HG03175 (cell line): Measurements from ENCODE around the gene TEP1.
"Not testable (repeated sequence)": the region's sequence is repeated elsewhere in the genome, so short reads cannot be mapped to it uniquely, and the experiment has no call there.

ENCODE experiments used
- ATAC-seq: cut with Tn5 transposase; IDR thresholded peaks from one replicate; pipeline ENCODE4 v1.9.1; 2021; ENCODE audit warnings: mild to moderate bottlenecking, moderate library complexity; ENCODE audit not compliant: unreplicated experiment

TEP1 gene

DNA sequence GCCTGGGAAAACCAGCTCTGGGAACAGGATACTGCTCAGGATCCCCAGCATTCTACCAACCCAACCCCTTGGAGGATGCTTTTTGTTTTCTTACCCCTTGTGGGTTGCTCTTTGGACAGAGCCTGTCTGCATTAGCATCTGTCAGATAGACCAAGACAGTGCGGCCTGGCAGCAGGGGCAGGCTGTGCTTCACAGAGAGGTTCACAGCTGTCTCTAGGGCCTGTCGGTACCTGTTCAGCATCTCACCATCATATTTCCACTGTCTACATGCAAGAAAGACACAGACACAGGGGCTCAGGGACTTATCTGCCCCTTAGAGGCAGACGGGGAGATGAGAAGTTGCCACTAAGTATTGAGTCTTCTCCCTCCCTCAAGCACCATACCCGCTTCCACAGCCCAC, 21.8 kb downstream of the TEP1 start:
- ATAC-seq, result no peak

DNA sequence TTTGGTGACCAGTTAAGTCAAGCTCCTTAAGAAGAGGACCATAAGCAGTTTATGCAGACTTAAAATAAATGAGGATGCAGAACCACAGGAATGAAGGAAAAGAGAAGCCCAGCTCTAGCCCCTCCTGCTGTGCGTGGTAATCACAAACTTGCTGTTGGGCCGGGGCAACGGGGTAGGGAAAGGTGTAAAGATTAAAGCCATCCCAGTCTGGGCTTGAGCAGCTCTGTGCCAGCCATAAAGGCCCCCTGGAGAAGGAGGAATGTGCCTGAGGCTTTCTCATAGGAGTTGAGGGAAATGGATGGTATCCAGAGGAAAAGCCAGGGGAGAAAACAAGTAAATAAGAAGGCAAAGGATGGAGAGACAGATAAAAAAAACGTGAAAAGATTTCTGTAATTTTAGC, 25.1 kb downstream of the TEP1 start:
- no peak for ATAC-seq

DNA sequence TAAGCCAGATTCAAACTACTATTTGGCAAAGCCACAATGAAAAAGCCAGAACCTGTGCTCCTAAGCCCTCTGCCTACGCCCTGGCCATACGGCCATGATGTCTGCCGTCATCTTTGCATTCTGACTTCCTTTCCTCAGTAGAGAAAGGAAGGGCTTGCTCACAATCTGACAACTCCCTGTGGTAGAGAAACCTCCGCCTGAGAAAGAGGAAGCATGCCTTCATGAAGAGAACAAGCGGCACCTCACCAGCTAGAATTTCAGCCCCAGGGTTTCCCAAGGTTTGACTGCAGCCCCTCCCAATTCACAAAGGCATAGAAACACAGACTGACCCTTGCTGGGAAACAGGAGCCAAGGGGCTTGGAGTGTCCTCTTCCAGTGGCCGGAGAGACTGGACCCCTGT, 25.7 kb downstream of the TEP1 start:
- no peak for ATAC-seq

DNA sequence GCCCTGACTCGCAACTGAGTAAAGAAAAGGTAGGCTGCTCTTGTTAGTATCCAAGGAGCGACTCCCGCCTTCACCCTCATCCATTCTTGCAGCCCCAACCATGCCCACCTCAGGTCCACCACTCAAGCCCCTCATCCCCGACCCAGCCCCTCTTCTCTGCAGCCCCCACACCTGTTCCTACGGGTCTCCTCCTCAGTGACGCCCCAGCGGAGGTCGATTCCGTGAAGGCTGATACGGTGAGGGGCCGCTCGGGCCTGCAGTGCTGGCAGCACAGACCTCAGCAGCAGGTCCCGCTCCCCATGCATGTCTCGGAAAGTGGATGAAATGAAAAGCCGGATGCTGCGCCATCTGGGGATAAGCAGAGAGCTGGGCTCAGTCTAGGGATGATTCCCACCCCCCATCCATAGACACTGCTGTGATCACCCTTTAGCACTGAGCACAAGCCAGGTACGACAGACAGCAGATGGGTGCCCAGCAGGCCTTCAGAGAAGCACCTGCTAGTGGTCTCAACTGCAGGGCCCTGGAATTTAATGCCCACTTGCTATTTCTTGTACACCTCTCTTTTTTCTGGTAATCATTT, 26.9 kb downstream of the TEP1 start:
- ATAC-seq, result no peak

DNA sequence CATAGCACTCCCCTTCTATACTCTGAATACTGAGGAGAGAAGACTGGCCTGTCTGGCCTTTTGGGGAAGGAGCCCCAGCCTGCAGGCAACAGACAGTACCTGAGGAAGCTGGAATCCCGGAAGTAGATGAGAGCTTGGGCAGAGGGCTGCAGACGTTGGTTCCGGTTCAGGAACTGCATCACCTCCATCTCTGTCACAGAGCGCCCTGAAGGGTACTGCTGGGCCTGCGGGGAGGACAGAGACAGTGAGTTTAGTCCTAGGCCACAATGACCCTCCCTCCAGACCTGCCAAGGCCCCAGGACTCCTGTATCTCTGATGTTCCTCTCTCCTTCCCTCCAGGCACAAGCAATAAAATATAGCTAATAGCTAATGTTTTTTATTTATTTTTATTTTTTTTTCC, 28.4 kb downstream of the TEP1 start:
- no peak for ATAC-seq

DNA sequence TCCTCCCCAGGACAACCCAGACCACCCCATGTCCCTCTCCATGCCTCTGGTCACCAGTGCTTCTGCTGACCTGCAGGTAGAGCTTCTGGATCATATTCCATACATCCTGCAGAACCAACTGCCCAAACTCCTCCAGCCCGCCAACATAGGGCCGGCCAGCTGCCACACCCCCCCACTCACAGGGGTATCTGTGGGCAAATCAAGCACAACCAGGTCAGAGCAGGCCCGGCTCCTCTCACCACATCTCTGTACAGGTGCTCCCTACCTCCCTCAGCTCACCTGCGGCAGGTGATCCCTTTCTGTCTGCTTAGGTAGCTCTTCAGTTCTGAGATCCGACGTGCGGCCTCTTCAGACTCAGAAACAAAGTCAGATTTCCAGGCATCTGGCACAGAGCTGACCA, 29.0 kb downstream of the TEP1 start:
- ATAC-seq, result no peak

DNA sequence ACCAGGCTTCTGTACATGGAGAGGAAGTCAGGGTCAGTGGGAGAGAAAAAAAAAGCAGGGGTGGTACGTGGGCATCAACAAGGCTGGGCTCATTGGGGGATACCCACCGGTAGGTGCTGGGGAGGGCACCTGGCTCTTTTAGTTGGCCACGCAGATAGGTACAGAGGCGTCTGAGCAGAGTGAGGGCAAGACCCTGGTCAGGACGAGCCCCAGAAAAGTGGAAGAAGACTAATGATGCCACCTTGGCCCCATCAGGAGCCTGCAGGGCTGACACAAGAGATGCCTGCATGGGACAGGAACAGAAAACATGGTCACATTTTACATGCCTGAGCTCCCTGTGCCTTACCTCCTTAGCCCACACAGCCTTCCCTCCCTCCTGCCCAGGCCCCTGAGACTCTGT, 29.7 kb downstream of the TEP1 start:
- ATAC-seq, result no peak

DNA sequence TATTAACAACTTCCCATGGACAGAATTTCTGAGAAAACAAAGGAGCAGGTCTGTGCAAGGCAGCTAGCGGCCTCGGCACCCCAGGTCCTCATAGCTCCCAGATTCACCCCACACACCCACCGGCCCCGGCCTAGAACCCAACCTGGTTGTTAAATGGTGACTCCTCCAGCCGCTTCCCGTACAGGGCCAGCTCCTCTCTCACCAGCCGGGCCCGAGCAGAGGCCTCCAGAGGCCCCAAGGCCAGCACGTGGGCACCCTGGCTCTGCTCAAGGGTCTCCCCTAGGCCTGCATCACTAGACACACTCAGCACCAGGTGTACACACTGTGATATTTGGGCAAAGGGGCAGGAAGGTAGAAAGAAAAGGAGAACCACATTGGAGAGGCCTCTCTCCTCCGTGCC, 30.3 kb downstream of the TEP1 start:
- no peak for ATAC-seq

DNA sequence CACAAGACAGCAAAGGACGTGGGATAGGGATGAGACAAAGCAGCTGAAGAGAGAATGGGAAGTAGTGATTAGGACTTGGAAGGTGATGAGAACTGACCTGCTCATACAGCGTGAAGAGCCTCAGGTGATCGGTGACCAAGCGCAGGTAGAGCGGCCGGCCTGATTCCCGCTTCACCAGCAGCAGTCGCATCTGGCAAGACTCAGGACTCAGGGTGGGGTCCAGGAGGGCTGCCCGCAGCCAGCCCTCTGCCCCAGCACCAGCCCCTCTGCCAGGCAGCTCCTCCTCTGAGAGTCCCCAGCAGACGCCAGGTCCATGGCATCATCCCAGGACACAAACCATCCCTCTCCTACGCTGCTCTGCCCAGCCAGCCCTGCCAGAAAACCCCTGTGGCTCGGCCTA, 30.8 kb downstream of the TEP1 start:
- no peak for ATAC-seq

DNA sequence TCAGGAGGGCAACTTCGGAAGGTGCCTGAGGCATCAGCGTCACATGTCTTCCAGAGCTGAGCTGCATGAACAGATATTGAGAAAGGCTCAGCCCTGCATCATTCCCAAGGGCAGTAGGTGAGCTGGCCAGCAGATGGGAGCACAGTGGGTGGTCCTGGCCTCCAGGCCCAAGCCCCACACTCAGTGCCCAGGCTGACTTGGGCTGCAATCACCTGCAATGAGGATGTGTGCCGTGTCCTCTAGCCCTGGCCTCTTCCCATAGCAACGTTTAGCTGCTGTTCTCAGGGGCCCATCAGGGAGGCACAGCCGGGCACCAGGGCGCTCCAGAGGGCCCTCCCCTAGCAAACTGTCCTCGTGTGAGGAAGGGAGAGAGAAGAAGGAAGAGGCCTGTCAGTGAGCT, 32.0 kb downstream of the TEP1 start:
- no peak for ATAC-seq

DNA sequence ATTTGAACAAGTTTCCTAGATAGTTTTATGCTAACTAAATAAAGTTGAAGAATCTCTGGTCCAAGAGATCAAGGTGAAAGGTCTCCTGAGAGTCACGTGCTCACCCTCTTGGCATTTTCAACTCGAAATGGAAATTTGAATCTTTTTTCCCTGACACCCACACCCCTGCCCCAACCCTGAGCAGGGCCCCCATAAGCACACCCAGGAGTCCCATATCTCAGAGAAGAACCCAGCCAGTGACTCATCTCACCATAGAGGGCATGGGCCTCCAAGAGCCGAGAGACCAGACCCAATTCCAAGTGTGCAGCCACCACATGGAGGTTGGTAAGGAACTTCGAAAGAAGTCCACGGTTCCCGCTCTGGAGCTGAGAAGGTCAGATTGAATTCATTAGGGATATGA, 32.6 kb downstream of the TEP1 start:
- no peak for ATAC-seq

DNA sequence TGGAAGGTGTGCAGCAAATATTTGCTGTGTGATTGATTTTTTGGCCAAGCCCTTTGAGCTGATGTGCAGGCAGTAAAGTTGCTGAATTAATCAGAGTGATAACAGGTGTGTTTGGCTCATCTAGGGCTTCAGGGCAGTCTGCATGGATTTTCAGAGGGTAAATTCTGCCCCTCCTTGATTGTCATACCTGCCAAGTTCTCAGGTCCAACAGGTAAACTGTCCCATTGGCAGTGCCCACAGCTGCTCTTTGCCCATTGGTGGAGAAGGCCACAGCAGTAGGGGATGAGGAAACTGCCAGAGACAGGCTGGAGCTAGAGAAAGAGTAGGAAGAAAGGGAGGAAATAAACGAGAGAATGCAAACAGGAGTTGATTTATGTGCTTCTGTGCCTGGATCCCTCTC, 33.6 kb downstream of the TEP1 start:
- no peak for ATAC-seq

DNA sequence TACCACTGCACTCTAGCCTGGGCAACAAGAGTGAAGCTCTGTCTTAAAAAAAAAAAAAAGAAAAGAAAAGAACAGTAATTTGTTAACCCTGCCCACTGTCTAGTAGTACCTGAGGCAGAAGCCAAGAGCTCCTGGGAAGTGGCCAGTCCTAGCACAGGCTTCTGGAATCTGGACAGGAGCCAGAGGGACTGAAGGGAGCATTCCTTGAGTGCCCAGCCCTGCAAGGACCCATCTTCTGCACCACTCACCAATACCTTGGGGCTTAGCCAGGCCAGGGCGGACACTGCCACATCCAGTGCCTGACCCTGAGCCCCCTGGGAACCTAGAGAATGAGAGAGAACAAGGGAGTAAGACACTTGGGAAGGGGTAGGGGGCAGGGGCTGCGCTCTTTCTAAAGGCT, 36.1 kb downstream of the TEP1 start:
- ATAC-seq, result no peak

DNA sequence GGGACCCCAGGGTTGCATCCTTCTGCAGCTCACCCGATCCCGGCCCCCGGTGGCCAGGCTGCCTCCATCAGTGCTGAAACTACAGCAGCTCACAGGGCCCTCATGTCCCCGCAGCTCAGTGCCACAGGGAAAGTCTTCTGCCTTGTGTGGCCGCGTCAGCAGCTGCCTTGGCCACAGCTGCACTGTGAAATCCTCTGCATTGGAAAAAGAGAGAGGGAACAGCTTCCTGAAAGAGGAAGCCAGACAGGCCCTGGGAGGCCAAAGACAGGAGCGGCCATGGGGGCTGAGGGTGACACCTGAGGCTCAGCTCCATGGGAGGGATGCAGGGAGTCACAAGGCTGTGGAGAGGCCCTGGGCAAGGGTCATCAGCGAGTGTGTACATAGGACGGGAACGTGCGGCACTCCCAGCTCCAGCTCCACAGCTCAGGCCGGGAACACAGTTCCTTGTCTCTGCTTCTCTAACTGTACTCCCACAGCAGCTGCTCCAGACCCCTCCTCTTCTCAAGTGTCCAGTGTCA, 37.2 kb downstream of the TEP1 start:
- no peak for ATAC-seq

DNA sequence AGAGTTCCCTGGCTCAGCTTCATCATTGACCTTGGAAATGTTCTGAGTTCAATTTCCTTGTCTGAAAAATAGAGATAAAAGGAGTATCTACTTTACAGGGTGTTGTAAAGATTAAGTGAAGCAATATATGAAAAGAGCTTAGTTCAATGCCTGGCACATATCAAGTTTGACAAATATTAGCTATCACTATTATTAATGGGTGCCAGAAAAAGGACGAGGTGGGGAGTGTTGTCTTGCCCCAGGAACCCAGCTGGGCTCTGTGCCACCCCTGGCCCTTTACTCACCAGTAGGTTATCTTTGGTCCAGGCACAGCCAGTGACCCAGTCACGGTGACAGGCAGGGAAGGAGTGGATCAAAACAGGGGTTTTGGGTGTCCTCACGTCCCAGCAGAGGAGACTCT, 37.8 kb downstream of the TEP1 start:
- no peak for ATAC-seq

DNA sequence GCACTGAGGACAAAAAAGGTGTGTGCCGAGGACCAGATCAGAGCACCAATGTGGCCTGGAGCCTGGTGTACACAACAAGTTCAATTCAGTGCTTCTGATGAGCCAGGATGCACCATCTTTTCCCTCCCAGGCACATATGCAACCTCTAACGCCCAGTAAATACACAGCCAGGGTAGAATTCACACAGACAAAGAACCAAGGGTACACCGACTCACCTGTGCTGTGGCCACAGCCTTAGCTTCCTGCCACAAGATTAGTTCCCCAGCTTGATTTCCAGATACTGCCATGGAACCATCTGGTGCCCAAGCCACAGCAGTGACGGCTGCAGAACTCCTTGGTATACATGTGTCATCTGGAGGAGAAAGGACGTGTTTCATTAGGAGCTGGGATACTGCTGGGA, 40.5 kb downstream of the TEP1 start:
- ATAC-seq, result no peak

DNA sequence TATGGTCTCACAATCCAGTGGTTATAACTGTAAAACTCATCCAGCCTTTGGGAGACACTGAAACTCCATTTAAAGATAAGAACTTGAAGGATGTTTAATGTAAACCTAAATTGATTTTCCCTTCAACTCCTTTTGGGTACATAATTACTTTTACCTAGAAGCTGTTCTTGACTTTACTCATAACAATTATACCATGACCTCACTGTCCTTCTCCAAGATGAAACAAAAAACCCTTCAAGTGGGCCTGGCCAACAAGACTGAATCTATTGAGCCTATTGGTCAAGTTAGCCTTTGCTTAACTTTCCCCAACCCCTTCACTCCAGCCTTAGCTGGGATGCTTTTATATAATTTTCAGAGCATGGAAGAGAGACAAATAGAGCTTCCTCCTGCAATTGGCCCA, 47.4 kb downstream of the TEP1 start:
- no peak for ATAC-seq

DNA sequence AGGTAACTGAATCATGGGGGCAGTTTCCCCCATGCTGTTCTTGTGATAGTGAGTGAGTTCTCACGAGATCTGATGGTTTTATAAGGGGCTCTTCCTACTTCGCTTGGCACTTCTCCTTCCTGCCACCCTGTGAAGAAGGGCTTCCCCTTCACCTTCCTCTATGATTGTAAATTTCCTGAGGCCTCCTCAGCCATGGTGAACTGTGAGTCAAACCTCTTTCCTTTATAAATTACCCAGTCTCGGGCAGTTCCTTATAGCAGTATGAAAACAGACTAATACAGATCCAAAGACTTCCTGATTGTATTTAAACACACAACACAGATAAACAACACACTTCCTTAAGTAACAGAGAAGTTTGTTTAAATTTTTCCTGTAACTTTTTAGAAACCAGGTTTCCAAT, 54.8 kb downstream of the TEP1 start:
- not testable (repeated sequence) for ATAC-seq

DNA sequence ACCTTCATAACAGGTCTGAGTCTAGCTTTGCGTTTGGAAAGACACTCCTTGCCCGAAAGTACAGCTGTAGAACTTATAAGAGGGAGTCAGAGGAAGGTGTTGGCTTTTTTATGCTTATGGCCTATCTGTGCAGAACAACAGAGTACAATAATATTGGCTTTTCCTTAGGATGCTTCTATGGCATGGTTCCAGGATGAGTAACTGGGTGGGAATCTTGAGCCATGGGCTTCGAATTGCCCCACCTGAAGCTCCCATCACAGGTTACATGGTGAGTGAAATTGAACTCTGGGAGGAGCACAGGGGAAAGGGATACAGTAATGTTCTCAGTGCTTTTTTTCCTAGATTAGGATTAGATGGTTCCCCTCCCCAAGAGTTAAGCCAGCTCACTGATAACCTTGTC, 56.9 kb downstream of the TEP1 start:
- no peak for ATAC-seq

DNA sequence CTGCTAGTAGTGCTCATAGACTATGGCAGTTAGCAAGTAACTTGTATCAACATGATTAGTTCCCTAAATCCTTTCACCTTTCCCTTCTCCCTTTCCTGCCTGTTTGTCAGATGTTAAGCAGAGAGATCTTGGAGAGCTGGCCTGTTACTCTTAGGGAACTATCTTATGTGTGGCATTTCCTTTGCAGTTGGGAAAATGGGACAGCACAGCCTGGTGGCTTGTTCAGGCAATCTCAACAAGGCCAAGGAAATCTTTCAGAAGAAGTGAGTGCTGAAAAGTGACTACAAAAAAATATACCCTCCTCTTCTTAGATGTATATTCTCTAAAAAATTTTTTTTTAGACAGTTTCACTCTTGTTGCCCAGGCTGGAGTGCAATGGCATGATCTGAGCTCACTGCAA, 62.4 kb downstream of the TEP1 start:
- no peak for ATAC-seq

DNA sequence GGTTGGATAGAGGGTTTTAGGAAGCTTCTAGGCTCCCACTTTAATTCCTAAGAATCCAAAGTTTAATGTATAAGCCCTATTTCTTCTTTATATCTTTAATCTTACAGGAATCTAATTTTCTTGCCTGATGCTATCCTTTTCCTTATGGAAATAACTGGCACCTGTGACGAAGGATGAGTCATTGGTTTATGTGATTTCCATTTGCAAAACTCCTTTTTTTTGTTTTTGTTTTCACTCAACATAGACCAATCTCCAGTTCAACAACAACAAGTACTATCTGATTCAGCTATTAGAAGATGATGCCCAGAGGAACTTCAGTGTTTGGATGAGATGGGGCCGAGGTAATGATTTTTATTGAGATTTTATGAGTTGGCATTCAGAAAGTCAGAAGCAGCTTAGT, 63.0 kb downstream of the TEP1 start:
- ATAC-seq, result no peak

DNA sequence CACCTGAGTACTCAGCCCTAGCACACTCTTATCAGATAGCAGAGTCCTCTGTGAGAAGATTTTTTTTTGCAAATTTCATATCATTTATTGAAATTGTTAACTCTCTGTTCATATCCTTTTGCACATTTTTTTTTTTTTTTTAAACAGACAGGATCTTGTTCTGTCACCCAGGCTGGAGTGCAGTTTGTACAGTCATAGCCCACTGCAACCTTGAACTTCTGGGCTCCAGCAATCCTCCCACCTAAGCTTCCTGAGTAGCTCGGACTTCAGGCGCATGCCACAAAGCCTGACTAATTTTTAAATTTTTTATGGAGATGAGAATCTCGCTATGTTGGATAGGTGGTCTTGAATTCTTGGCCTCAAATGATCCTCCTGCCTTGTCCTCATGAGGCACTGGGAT, 65.6 kb downstream of the TEP1 start:
- ATAC-seq, result no peak

DNA sequence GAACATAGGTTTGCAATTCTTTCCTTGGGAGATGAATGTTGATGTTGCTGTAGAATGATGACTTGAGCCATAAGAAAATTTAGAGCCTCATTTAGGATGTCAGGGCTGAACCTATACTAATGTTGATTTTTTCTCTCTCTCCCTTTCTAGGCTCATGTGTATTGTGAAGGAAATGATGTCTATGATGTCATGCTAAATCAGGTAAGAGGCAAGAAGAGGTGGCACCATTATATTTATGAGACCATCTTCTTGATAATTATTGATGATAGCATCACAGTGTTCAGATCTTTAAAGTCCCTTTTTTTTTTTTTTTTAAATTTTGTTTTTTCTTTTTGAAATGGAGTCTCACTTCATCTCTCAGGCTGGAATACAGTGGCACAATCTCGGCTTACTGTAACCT, 66.6 kb downstream of the TEP1 start:
- no peak for ATAC-seq

DNA sequence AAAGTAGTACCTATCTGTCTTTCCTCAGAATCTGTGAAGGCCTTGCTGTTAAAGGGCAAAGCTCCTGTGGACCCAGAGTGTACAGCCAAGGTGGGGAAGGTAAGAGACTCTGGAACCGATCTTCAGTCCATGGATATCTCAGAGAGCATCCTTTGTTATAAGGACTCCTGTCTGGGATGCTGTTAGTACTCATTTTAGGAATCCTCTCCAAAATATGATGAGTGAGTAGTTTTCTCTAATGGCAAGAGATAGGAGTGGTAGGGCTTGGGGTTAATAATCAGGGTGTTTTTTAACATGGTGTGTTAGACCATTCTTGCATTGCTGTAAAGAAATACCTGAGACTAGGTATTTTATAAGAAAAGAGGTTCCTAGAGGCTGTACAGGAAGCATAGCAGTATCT, 67.9 kb downstream of the TEP1 start:
- ATAC-seq, result no peak
